ENCODE measurements around the gene PHACTR3.

DNA sequence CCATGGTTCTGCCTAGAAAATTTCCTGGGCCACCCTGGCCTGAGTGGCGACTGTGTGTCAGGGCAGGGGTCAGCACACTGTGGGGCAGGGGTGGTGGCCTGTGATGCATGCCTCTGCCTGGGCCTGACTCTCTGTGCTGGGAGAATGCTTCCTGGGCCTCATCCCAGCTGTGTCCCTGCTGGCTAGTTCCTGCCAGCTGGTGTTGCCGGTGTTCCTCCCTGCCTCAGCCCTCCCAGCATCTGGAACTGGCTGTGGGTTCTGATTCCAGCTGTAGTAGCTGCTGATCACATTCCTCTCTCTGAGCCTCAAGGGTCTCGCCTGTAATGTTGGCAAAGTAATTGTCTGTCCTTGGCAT, 227.6 kb downstream of the PHACTR3 start:
- TF ChIP-seq, protein P1, sequence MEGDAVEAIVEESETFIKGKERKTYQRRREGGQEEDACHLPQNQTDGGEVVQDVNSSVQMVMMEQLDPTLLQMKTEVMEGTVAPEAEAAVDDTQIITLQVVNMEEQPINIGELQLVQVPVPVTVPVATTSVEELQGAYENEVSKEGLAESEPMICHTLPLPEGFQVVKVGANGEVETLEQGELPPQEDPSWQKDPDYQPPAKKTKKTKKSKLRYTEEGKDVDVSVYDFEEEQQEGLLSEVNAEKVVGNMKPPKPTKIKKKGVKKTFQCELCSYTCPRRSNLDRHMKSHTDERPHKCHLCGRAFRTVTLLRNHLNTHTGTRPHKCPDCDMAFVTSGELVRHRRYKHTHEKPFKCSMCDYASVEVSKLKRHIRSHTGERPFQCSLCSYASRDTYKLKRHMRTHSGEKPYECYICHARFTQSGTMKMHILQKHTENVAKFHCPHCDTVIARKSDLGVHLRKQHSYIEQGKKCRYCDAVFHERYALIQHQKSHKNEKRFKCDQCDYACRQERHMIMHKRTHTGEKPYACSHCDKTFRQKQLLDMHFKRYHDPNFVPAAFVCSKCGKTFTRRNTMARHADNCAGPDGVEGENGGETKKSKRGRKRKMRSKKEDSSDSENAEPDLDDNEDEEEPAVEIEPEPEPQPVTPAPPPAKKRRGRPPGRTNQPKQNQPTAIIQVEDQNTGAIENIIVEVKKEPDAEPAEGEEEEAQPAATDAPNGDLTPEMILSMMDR (IDR thresholded peaks at IDR 0.05), result no peak
- TF ChIP-seq POLR2AphosphoS5 (IDR thresholded peaks at IDR 0.05) (no peak), EP300 (IDR thresholded peaks at IDR 0.05) (no peak)

All from suprapubic skin (tissue), 4 donors.